GM18498 (cell line): ENCODE results near the gene TMEM72.
A peak's percentile ranks its signal among the peaks of the same experiment; 100 is the strongest.

Experiments used
- ATAC-seq: cut with Tn5 transposase; IDR thresholded peaks from one replicate; pipeline ENCODE4 v1.9.1; 2021; ENCODE audit warnings: mild to moderate bottlenecking, moderate library complexity; ENCODE audit not compliant: unreplicated experiment

The TMEM72 gene

DNA sequence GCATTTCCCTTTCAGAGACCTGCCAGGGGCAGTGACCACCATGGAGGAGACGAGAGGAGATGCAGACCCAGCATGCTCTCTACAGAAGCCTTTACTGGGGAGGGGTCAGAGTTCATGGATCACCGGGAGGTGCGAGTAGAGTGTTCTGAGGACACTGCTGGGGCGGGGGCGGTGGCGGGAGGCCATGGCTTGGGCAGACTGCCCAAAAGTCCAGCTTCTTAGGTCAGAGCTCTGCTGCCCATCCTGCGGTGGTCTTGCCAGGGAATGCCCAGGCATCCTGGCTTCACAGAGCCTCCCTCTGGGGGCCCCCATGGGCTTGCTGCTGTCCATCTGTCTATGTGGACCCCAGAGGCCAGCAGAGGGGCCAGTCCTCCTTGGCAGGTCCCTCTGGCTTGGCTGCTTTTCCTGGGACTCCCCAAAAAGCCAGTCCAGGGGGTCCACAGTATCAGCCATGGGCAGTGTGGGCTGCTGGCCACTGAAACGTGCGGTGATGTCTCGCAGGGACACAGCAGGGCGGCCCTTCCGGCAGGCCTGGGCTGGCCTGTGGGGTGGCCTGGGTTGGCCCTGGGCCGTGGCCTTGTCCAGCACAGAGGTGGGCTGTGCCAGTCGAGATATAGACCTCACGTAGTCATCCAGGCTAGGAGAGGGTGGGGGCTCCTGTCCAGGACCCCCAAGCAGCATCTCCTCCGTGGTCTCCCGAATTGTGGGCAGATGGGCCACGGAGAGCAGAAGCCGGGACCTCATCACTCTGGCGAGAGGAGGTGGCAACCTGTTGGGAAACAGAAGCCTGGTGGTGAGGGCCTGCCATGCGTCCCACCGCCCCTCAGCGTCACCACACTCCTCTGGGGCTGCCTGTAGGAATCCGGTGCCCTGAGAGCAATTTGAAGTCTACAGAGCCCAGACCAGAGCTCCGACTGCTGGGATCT lies 66.4 kb downstream of the TMEM72 start:
- no peak for ATAC-seq

DNA sequence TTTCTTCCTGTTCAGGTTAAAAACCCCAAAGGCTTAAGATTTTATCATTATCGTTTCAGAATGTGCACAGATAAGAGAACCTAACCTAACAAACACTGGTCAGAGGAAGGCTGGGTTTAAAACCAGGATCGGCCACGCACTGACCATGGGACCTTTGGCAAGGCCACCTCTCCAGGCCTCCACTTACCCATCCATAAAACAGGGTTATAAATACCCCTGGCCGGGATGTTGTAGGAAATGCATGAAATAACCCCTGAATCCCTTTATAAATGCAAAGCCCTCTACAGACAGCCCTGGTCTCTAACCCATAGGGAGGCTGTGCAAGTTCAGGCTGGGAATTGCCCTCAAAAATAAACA lies 67.1 kb downstream of the TMEM72 start:
- no peak for ATAC-seq

DNA sequence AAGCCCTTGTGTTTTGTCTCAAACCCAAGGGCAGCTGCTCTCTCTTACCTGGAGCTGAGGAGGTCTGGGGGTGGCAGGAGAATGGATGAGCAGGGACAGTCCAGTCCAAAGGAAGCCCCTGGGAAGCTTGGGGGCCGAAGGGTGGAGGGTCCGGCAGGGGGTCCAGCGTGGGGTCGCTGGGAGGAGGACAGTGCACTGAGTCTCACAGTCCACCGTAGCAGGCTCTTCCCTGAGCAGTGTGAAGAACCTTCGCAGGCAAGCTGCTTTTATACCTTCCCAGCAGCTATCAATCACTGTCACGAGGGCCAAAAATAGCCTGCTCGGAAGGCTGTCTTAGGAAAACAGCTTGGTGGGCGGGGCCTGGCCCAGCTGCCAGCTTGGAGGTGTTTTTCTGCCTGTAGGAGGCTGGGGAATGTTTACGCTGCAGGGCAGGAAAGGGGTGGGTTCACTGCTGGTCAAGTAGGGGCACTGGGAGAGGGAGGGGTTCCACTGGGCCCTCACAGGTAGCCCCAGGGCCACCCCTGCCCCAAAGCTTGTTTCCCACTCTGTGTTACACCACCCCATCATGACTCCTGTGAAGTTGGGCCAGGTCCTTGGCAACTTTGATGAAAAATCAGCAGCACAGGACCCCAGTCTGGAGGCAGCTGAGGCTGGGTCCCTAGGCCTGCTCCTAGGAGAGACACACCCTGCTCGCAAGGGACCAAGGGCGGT lies 67.6 kb downstream of the TMEM72 start, which contains the start of gene DEPP1:
DEPP1 (minus strand) TSS at position 240 of the 711 bp plus-strand sequence. CDS start 779 bp downstream, outside the sequence.
- no peak for ATAC-seq

DNA sequence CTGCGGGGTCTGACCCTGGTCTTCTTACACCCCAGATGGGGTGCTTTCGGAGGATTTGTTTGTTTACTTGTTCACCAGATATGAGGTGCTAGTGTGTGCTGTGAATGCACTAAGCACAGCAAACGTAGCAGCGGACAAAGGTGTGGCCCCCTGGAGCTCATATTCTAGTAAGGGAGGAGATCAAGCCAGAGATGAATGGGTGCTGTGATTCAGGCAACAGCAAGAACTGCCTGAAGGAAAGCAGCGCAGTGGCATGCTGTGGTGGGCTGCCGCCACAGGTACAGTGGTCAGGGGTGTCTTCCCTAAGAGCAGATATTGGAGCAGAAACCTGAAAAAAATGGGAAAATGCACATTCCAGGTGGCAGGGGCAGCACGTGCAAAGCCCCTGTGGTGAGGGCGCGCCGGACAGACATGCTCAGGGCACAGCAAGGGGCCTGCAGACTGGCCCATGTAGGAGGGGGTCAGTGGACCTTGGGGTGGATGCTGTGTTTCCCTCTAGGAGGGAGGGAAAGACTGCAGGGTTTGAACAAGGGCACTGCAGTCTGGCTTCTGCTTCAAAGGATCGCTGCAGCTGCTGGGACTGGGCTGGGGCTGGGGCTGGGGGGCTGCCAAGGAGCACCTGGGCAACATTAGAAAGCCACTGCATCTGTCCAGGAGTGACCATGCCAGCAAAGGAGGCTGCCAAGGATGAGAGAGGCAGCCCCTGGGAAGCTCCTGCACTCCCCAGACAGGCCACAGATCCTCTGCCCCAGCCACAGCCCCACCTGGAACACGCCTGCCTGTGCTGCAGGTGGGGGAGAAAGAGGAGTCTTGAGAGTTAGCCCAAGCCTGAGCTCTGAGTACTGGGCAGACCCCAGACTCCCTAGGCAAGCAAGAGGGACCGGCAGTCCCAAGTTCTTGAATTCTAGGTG lies 68.4 kb downstream of the TMEM72 start:
- no peak for ATAC-seq

DNA sequence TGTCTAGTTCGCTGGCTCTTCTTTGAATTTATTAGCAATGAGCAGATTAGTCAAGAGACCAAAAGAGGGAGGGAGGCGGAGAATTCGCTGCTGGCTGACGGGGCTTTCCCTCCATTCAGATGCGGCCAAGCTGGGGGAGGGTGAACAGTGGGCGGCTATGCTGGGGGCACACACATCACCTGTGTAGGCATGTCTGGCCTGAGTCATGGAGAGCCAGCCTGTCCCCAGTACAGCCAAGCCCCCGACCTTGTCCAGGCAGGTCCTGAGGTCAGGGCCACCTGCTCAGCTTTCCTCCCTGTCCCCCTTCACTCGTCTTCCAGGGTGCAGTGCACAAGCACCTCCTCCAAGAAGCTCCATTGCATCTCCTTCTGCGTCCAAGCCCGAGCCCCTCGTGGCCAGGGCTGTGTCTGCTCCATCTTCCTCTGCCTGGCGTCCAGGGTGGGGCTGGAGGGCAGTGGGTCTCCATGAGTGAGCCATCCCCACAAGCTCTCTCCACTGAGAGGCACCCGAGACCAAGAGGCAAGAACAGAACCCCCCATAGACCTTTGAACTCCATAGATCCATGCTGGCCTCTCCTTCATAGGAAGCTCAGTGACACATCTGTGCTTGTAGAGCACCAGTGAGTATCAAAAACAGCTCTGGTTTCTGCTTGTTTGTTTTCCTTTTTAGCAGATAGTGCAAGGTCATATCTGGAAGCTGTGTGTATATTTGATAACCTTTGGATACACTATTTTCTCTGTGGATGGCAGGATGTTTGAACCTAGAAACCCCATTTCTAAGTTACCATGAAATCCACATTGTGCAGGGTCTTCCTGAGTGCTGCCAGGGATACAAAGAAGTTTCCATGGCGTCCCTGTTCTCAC lies 69.4 kb downstream of the TMEM72 start:
- no peak for ATAC-seq

DNA sequence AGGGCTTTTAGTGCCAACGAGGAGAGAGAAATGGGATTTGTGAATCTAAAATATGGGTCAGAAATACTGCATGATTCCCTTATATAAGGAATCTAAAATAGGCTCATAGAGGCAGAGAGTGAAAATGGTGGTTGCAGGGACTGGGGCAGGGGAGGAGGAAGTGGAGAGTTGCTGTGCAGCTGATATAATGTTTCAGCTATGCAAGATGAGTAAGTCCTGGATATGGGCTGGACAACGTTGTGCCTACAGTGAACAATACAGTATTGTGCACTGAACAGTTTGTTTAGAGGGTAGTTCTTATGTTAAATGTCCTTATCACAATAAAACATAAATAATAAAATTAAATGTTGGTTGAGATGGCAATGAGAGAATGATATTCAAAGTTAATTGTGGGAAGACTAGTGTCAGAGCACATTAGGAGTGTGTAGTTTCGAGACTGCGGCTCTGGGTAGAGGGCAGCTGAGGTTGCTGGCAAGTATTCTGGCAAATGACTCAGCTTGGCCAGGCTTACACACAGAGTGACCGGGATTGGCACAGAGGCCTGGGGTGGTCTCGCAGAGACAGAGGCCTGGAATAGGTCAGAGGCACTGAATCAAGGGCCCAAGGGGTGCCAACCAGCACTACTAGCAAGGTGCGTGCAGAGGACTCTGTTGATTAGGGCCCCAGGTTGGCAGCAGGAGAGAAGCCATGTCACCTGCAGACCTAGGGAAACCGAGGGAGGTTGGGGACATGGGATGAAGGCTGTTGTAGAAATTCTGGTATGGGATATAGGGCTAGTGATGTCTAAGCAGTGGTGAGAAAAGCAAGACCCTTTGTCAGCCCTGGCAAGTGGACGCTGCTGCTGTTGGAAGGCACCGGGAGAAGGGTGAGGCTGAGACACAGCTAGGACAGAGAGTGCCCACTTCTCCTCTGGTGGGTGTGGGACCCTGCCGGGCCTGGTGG lies 70.3 kb downstream of the TMEM72 start:
- ATAC-seq = peak; percentile 55

DNA sequence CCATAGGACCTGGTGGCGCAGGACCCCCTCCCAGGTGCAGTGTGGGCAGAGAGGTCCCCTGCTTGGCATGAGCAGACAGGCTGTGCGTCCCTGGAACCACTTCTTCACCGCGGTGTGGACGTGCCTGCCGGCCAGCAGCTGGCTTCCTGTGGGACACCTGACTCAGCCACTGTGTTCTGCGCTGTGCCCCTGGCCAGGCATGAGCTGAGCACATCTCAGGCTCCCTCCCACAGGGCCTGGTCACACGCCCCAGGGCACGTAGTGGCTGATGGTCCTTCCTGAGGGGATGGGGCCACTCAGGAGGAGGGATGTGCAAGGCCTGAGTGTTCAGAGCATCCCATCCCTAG lies 71.0 kb downstream of the TMEM72 start:
- ATAC-seq = no peak

DNA sequence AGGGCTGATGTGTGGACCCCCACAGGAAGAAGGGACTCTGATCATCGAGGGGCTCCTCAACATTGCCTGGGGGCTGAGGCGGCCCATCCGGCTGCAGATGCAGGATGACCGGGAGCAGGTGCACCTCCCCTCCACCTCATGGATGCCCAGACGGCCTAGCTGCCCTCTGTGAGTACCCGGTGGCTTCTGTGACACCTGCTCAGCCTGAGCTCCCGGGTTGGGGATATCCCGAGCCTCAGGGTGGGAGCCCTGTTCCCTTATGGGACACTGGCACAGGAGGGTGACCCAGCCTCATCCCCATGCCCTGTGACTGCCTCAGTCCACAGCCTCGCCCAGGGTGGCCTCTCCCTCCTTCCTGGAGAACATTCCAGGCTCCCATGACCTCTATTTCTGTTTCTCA lies 71.4 kb downstream of the TMEM72 start:
- ATAC-seq = no peak

DNA sequence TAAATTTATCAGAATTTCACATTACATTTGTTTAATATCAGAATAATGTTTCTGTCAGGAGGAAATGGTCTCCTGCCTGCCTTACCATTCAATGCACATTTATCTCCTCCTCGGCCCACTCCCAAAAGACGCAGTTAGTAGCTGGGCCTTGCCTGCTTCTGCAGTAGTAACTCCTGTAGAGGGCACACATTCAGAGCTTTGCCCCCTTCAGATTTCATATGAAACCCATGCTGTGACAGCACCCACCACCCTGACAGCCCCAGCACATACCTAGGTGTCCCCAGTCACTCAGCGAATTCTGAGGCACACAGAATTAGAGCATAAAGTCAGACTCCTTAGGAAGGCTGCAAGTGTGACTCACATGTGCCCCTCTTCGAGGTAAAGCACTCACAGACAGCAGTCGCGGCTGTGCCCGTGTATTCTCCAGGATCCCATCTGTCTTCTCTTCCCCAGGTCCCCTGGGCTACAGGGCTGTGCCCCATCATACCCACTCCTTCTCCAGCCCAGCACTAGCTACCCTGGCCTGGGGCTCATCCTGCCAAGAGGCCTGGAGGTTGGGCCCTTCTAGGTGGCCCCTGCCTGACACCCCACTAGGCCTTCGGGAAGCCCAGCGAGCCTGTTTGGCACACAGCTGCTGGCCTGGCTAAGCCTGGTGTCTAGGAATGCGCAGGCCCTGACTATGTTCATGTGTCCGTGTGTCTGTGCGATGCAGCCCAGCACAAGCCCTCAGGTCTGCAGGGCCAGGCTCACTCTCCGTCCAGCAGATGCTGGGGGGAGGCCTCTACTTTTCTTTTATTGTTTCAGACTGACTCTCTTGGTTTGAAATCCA lies 72.1 kb downstream of the TMEM72 start:
- no peak for ATAC-seq

DNA sequence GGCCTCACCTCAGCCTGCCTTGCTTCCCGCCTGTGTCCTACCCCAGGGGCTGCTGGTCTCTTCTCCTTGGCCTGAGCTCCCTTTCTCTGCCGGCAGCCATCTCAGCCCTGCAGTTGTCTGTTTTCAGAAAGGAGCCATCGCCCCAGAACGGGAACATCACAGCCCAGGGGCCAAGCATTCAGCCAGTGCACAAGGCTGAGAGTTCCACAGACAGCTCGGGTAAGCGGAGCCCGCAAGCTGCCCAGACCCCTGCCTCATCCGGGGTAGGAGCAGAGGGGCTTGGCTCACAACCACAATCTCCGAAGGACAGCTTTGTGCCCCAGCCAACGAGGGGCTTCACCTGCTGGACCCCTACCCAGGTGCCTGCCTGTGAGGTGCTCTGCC lies 72.8 kb downstream of the TMEM72 start:
- ATAC-seq = no peak

DNA sequence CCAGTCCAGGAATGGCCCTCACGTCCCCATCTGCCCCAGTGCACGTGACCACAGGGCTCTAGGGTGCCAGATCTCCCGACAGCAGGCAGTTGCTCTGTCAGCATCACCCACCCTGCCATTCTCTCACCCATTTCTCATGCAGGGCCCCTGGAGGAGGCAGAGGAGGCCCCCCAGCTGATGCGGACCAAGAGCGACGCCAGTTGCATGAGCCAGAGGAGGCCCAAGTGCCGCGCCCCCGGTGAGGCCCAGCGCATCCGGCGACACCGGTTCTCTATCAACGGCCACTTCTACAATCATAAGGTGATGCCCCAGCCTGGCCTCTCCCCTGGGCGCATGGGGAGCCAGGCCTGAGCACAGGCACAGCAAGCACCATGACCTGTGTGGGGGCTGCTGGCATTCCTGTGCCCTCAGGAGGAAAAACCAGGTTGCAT lies 73.5 kb downstream of the TMEM72 start:
- ATAC-seq = no peak

DNA sequence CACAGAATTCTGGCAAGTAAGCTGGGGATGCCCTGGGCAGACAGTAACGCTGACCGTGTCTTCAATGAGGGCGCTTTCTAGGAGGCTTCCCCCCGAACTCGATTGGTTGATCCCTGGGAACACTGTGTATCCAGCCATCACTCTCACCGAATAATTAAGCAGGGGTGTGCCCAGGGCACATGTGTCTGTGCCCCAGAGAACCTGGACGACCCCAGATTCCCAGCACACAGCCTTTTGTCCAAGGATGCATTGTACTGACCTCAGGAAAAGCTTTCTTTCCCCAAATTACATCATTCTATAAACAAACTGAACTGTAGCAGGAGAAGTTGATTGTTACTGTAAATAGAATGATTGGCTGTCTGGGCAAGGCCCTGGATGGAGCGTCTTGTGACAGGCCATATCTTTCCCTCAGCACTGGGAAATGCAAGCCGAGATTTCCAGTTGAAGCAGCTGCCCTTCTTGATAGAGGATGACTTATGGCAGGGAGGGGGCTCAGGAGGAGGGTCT lies 74.1 kb downstream of the TMEM72 start:
- ATAC-seq = no peak

DNA sequence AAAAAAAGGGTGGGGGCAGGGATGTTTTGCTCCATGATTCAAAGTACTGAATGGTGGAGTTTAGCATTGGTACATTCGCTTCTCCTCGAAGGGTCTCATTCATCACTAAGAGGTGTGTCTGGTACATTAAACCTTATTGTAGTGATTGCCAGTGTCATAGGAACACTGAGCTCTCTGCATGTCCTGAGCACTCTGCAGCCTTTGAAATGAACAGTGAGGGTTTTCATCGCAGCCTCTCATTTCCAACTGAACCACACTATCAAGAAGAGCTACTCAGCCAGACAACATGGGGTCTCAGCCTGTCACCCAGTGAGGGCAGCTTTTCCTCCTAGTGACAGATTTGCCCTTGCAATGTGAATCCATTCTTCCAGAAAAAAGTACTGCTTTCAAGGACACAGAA lies 75.0 kb downstream of the TMEM72 start:
- no peak for ATAC-seq
